Measurements from ENCODE around the gene SPOP. TPM values are rescaled to one million over a fixed set of nuclear protein-coding genes. Genes with fewer than 3 reads are reported as not detected.

The SPOP gene
- total RNA-seq, 4 donors from 2014 or later = 72.2 to 81.3 (median 74.7) TPM

DNA sequence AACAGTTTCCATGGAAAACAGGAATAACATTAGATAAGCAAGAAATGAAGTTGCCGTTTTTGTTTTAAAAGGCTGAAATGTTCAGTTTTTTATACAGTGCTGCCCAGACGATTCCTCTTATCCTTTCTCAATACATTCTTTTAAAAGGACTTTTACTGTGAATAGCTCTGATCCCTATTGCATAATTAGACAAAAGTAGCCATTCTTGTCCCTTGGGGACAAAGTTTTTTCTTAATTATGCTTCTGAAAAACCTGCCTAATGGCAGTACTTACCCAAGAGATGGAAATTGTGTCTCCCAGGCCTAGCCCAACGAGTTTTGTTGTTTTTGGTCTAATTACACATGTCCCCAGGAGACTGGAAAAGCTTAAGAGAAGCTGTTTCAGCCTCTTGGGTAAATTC lies 74.7 kb downstream of the SPOP start:
- no peak for TF ChIP-seq POLR2A (IDR thresholded peaks at IDR 0.05)
- TF ChIP-seq, protein P1, sequence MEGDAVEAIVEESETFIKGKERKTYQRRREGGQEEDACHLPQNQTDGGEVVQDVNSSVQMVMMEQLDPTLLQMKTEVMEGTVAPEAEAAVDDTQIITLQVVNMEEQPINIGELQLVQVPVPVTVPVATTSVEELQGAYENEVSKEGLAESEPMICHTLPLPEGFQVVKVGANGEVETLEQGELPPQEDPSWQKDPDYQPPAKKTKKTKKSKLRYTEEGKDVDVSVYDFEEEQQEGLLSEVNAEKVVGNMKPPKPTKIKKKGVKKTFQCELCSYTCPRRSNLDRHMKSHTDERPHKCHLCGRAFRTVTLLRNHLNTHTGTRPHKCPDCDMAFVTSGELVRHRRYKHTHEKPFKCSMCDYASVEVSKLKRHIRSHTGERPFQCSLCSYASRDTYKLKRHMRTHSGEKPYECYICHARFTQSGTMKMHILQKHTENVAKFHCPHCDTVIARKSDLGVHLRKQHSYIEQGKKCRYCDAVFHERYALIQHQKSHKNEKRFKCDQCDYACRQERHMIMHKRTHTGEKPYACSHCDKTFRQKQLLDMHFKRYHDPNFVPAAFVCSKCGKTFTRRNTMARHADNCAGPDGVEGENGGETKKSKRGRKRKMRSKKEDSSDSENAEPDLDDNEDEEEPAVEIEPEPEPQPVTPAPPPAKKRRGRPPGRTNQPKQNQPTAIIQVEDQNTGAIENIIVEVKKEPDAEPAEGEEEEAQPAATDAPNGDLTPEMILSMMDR (IDR thresholded peaks at IDR 0.05) = no peak
- no peak overlapping the region for H3K4me3 ChIP-seq
- no peaks in the 10 kb centered on the region for H3K4me1 ChIP-seq
- H3K27me3 ChIP-seq = no peaks in the 10 kb centered on the region
- DNase-seq = no peak
- H3K9me3 ChIP-seq = no peaks in the 10 kb centered on the region
- no peak overlapping the region for H3K27ac ChIP-seq
- H3K36me3 ChIP-seq = peaks cover 0 to 89% (median 0%) of the 10 kb centered on the region in 3 donors

DNA sequence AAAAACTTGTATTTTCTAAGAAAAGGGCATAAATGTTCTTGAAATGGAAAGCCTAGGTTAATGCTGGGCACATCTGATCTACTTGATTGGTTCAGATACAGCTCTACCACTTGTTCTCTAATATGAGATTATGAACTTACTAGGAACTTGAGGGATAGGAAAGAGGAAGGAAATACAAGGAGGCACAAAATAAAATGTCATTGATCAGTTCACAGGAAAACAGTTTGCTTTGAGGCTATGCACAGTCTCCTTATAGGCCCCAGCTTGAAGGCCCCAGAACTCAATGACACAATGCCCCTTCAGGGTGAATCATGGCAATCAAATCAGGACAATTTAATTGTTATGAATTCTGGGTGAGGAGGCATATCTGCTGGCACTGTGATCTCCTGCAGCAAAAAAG lies 75.1 kb downstream of the SPOP start:
- no peak overlapping the region for H3K27ac ChIP-seq

DNA sequence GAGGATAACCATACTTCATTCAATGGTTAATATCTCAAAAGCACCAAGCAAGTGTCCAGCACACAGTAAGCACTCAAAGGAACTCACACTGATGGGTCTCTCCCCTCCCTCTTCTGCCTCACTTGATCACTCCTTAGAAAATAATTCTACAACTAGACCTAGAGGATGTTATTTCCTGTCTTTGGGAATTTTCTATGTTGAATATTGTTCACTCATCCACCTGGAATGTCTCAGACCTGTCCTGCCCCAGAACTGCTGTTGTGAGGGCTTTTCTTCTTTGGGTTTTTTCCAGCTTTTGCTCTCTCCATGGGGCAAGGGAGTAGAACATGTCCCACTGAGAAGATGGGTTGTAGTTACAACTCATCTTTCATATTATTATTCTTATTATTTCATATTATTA lies 76.9 kb downstream of the SPOP start:
- Histone ChIP-seq H3K4me3 (no peak overlapping the region), H3K27me3 (no peaks in the 10 kb centered on the region), H3K36me3 (peaks cover 0 to 86% (median 0%) of the 10 kb centered on the region in 3 donors), H3K27ac (no peak overlapping the region), H3K4me1 (peaks cover 0 to 11% (median 0%) of the 10 kb centered on the region in 4 donors), H3K9me3 (no peaks in the 10 kb centered on the region)
- DNase-seq = no peak
- TF ChIP-seq POLR2A (IDR thresholded peaks at IDR 0.05) = no peak
- TF ChIP-seq, protein P1 (IDR thresholded peaks at IDR 0.05) = no peak

More for the DNA sequence above, 75.1 kb downstream of the SPOP start:
- H3K4me1 ChIP-seq = no peaks in the 10 kb centered on the region
- peaks cover 0 to 92% (median 0%) of the 10 kb centered on the region in 3 donors for H3K36me3 ChIP-seq
- no peak overlapping the region for H3K4me3 ChIP-seq
- no peak for DNase-seq
- no peak for TF ChIP-seq POLR2A (IDR thresholded peaks at IDR 0.05)
- TF ChIP-seq, protein P1 (IDR thresholded peaks at IDR 0.05) = no peak
- H3K27me3 ChIP-seq = no peaks in the 10 kb centered on the region
- no peaks in the 10 kb centered on the region for H3K9me3 ChIP-seq

DNA sequence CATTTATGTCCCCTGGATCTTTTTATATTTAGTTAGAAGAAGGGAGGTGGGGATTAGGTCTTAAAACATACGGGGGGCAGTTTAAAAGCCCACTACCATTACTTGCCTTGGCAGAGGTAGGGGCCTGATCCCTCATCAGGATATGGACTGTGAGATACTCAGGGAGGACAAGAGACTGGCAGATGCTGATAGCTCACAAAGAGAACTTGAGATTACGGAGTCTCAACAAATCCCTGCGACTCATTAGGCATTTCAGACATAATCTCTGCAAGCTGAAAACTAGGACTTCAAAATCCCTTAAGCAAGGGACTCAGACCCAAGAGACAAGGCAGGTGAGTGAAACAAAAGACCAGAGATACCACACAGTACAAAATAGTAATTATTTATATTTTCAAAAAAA lies 79.0 kb downstream of the SPOP start:
- TF ChIP-seq POLR2A (IDR thresholded peaks at IDR 0.05) = no peak
- TF ChIP-seq, protein P1 (IDR thresholded peaks at IDR 0.05) = no peak
- Histone ChIP-seq H3K4me1 (peaks cover 0 to 11% (median 0%) of the 10 kb centered on the region in 4 donors), H3K4me3 (no peak overlapping the region), H3K27ac (no peak overlapping the region), H3K36me3 (peaks cover 0 to 76% (median 0%) of the 10 kb centered on the region in 3 donors), H3K27me3 (no peaks in the 10 kb centered on the region), H3K9me3 (no peaks in the 10 kb centered on the region)
- no peak for DNase-seq

DNA sequence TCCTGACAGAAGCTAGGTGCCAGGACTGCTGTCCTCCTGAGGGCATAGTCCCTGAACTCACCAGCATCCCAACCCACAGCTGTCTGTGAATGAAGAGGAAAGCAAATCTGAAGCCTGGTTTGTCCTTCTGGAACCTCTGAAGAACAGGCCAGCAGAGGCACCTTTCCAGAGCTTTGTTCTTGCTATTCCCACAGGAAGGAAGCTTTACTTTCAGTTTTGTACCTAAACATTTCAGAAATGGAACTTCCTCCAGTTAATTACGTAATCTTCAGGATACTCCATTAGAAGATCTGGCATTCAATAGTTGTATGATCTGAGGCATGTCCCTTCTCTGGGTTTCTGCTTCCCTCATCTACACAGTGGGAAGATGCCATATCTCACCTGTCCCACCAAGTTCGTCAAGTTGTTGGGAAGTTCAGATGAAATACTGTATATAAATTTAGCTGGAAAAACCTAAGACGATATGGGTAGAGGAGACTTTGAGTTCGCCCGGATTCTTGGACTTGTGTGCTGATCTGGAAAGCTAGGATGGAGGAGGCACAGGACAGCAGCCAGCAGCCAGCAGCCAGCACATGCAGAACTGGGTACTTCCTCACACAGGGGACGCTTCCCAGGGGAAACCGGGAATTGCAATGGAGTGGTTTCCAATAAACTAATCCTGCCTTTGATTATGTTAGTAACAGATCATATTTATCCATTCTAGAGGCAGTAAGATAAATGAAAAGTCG lies 79.8 kb downstream of the SPOP start:
- H3K27ac ChIP-seq = no peak overlapping the region
- peaks cover 0 to 11% (median 0%) of the 10 kb centered on the region in 4 donors for H3K4me1 ChIP-seq
- no peak for DNase-seq
- no peaks in the 10 kb centered on the region for H3K27me3 ChIP-seq
- H3K4me3 ChIP-seq = no peak overlapping the region
- no peak for TF ChIP-seq POLR2A (IDR thresholded peaks at IDR 0.05)
- TF ChIP-seq, protein P1 (IDR thresholded peaks at IDR 0.05) = no peak
- H3K9me3 ChIP-seq = no peaks in the 10 kb centered on the region
- H3K36me3 ChIP-seq = peaks cover 0 to 68% (median 0%) of the 10 kb centered on the region in 3 donors
